HEK293 (cell line): ENCODE data around the gene SHISA9.
A peak's percentile ranks its signal among the peaks of the same experiment; 100 is the strongest.

Source experiments
- CTCF ChIA-PET: fragments of 350-600 bp; formaldehyde crosslinking; extraction: SDS; loops from one replicate; lab custom pipeline; 2021; ENCODE audit warnings: antibody characterized with exemption; lab: Yijun Ruan, JAX
- POLR2A ChIA-PET: fragments of 300-600 bp; formaldehyde crosslinking; extraction: SDS; loops from one replicate; lab custom pipeline; 2020; ENCODE audit warnings: antibody characterized with exemption, inconsistent platforms; lab: Yijun Ruan, JAX
- H3K27ac ChIP-seq: fragments of 200-500 bp; sonication (Bioruptor generic); 2 replicates; pipeline ENCODE4 v1.5.1; 2014; ENCODE audit warnings: low read depth, low read length, control low read depth, inconsistent platforms; ENCODE audit errors: extremely low read depth
- H3K36me3 ChIP-seq, 2 experiments: fragments of 200-500 bp in 1 of 2; sonication (Bioruptor generic) in 1 of 2; 1 replicate in 1 of 2; 2 replicates in 1 of 2; pipeline ENCODE4 v1.5.1; 2014 to 2017; ENCODE audit warnings: inconsistent platforms in 2 of 2, low read length in 2 of 2; ENCODE audit not compliant: control insufficient read depth in 2 of 2, insufficient read depth in 1 of 2
- H3K4me1 ChIP-seq: fragments of 200-500 bp; sonication (Bioruptor generic); 2 replicates; pipeline ENCODE4 v1.5.1; 2014; ENCODE audit warnings: mild to moderate bottlenecking, low read length, inconsistent platforms; ENCODE audit not compliant: control insufficient read depth, insufficient read depth
- H3K4me3 ChIP-seq: 2 replicates; pipeline ENCODE4 v1.5.1; 2011; ENCODE audit warnings: low read depth, mild to moderate bottlenecking, control low read depth, low read length, moderate library complexity
- H3K9me3 ChIP-seq: fragments of 200-500 bp; sonication (Bioruptor generic); 2 replicates; pipeline ENCODE4 v1.5.1; 2014; ENCODE audit warnings: low read depth, low read length, inconsistent platforms; ENCODE audit not compliant: control insufficient read depth, insufficient read depth
- CTCF ChIP-seq: fragments of 450-650 bp; formaldehyde crosslinking; IDR thresholded peaks from 2 replicates; pipeline ENCODE4 v1.5.1; 2016; ENCODE audit warnings: missing biosample characterization, missing genetic modification characterization
- ELK4 ChIP-seq: IDR thresholded peaks from 2 replicates; pipeline ENCODE4 v1.6.1; 2011; ENCODE audit warnings: mild to moderate bottlenecking, low read depth, low read length, borderline replicate concordance
- MYNN ChIP-seq: fragments of 450-650 bp; formaldehyde crosslinking; IDR thresholded peaks from 2 replicates; pipeline ENCODE4 v1.5.1; 2016; ENCODE audit warnings: missing biosample characterization, missing genetic modification characterization, borderline replicate concordance
- PRDM1 ChIP-seq: fragments of 450-650 bp; formaldehyde crosslinking; IDR thresholded peaks from 2 replicates; pipeline ENCODE4; 2016; ENCODE audit warnings: missing biosample characterization, missing genetic modification characterization
- REST ChIP-seq: fragments of 450-650 bp; formaldehyde crosslinking; IDR thresholded peaks from 2 replicates; pipeline ENCODE4 v1.5.1; 2016; ENCODE audit warnings: missing biosample characterization, missing genetic modification characterization
- SP2 ChIP-seq: fragments of 450-650 bp; formaldehyde crosslinking; IDR thresholded peaks from 2 replicates; pipeline ENCODE4 v1.5.1; 2016; ENCODE audit warnings: missing biosample characterization, missing genetic modification characterization
- ZBTB1 ChIP-seq: fragments of 450-650 bp; formaldehyde crosslinking; IDR thresholded peaks from 2 replicates; pipeline ENCODE4 v1.5.1; 2016; ENCODE audit warnings: missing biosample characterization, missing genetic modification characterization
- ZBTB11 ChIP-seq: fragments of 450-650 bp; formaldehyde crosslinking; conservative IDR thresholded peaks from 2 replicates; pipeline ENCODE4 v1.5.1; 2016; ENCODE audit warnings: low read depth, missing biosample characterization, missing genetic modification characterization
- ZBTB20 ChIP-seq: fragments of 450-650 bp; formaldehyde crosslinking; IDR thresholded peaks from 2 replicates; pipeline ENCODE4 v1.5.1; 2016; ENCODE audit warnings: missing biosample characterization, missing genetic modification characterization
- ZBTB26 ChIP-seq: fragments of 450-650 bp; formaldehyde crosslinking; optimal IDR thresholded peaks from 2 replicates; pipeline ENCODE3; 2016; ENCODE audit warnings: missing biosample characterization, mild to moderate bottlenecking, missing genetic modification characterization
- ZBTB48 ChIP-seq: fragments of 450-650 bp; formaldehyde crosslinking; IDR thresholded peaks from 2 replicates; pipeline ENCODE4 v1.5.1; 2016; ENCODE audit warnings: missing biosample characterization, missing genetic modification characterization
- ZBTB49 ChIP-seq: fragments of 450-650 bp; formaldehyde crosslinking; IDR thresholded peaks from 2 replicates; pipeline ENCODE4 v1.5.1; 2016; ENCODE audit warnings: missing biosample characterization, missing genetic modification characterization, low read depth
- ZBTB7A ChIP-seq: fragments of 450-650 bp; formaldehyde crosslinking; IDR thresholded peaks from 2 replicates; pipeline ENCODE4 v1.5.1; 2016; ENCODE audit warnings: low read depth, missing biosample characterization, missing genetic modification characterization
- ZFP41 ChIP-seq: fragments of 450-650 bp; formaldehyde crosslinking; IDR thresholded peaks from 2 replicates; pipeline ENCODE4 v1.5.1; 2016; ENCODE audit warnings: missing biosample characterization, missing genetic modification characterization, borderline replicate concordance
- ZNF121 ChIP-seq: fragments of 450-650 bp; formaldehyde crosslinking; IDR thresholded peaks from 2 replicates; pipeline ENCODE4 v1.5.1; 2016; ENCODE audit warnings: missing biosample characterization, missing genetic modification characterization
- ZNF24 ChIP-seq: fragments of 450-650 bp; formaldehyde crosslinking; IDR thresholded peaks from 2 replicates; pipeline ENCODE4 v1.5.1; 2016; ENCODE audit warnings: missing biosample characterization, missing genetic modification characterization
- ZNF248 ChIP-seq: fragments of 450-650 bp; formaldehyde crosslinking; IDR thresholded peaks from 2 replicates; pipeline ENCODE4 v1.5.1; 2017; ENCODE audit warnings: missing biosample characterization, missing genetic modification characterization
- ZNF266 ChIP-seq: fragments of 450-650 bp; formaldehyde crosslinking; IDR thresholded peaks from 2 replicates; pipeline ENCODE4 v1.5.1; 2016; ENCODE audit warnings: missing biosample characterization, missing genetic modification characterization, low read depth
- ZNF354C ChIP-seq: fragments of 450-650 bp; formaldehyde crosslinking; IDR thresholded peaks from 2 replicates; pipeline ENCODE4 v1.5.1; 2016; ENCODE audit warnings: missing biosample characterization, missing genetic modification characterization, low read depth, borderline replicate concordance
- ZNF548 ChIP-seq: fragments of 450-650 bp; formaldehyde crosslinking; IDR thresholded peaks from 2 replicates; pipeline ENCODE4 v1.5.1; 2016; ENCODE audit warnings: missing biosample characterization, missing genetic modification characterization

SHISA9 gene

DNA sequence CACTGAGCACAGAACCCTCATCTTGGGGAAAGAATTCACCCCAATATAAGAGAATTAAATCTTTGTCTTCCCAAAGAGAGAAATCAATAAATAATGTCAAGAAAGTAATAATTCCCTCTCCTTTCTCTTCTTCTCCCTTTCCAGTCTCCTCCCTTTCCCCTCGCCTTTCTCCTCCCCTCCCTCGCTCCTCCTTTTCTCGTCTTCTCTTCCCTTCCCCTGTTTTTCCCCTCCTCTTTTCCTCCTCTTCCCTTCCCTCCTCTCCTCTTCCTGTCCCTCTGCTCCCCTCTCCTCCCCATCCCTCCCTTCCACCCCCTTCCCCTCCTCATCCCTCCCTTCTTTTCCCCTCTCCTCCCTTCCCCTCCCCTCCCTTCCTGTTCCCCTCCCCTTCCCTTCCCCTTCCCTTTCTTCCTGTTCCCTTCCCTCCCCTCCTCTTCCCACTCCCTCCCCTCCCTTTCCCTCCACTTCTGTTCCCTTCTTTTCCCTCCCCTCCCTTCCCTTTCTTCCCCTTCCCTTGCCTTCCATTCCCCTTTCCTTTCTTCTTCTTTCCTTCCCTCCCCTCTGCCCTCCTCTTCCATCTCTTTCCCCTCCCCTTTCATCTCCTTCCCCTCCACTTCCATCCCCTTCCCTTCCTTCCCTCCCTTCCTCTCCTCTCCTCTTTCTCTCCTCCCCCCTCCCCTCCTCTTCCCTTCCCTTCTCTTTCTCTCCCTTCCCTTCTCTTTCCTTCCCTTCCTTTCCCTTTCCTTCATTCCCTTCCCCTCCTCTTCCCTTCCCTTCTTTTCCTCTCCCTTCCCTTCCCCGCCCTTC is 363.6 kb downstream of the SHISA9 start:
- no peaks in the 10 kb centered on the region for H3K4me1 ChIP-seq
- H3K36me3 ChIP-seq = no peaks in the 10 kb centered on the region
- TF ChIP-seq PRDM1 (tag by site-specific recombination) (peak; percentile 50; the same call in 1 of the 2 replicates), ZBTB11 (tag by site-specific recombination) (no peak), ZNF266 (tag by site-specific recombination) (no peak), ZBTB20 (tag by site-specific recombination) (no peak)
- CTCF ChIA-PET = no interaction called here
- no peak overlapping the region for H3K27ac ChIP-seq
- H3K4me3 ChIP-seq = no peak overlapping the region
- POLR2A ChIA-PET = no interaction called here
- H3K9me3 ChIP-seq = no peaks in the 10 kb centered on the region

DNA sequence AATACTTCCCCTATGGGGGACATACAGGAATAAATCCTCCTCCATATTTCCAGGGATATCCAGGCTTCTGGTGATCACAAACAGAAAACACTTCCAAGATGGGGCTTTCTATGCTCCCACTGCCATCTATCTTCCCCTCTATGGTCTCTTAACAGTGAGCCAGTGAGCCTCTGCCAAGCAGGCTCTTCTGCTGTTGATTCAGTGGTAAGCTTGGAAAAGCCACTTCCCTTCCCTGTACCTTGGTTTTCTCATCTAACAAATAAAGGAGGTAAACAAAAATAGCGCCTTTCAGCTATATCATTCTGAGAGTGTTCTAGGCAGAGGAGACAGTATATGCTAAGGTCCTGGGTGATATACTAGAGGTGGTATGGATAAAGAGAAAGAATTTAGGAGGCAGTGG is 368.0 kb downstream of the SHISA9 start:
- Histone ChIP-seq H3K27ac (no peak overlapping the region), H3K9me3 (no peaks in the 10 kb centered on the region), H3K36me3 (no peaks in the 10 kb centered on the region), H3K4me3 (no peak overlapping the region), H3K4me1 (no peaks in the 10 kb centered on the region)
- POLR2A ChIA-PET = no interaction called here
- CTCF ChIA-PET = no interaction called here
- TF ChIP-seq ZNF121 (no peak), MYNN (tag by site-specific recombination) (no peak), ZNF24 (tag by site-specific recombination) (no peak), REST (tag by site-specific recombination) (no peak), SP2 (tag by site-specific recombination) (no peak), ZNF354C (tag by site-specific recombination) (no peak), ZBTB49 (no peak), ZNF248 (tag by site-specific recombination) (no peak), ZBTB1 (no peak), ZFP41 (tag by site-specific recombination) (no peak), ZNF548 (no peak), ZBTB48 (tag by site-specific recombination) (no peak), ELK4 (no peak), ZBTB7A (tag by site-specific recombination) (no peak), ZBTB26 (tag by site-specific recombination) (no peak), CTCF (tag by site-specific recombination) (no peak)
